ENCODE data around the gene NRDC. TPM values are rescaled to one million over a fixed set of nuclear protein-coding genes. Genes with fewer than 3 reads are reported as not detected.

NRDC gene
- polyA plus RNA-seq, 3 donors, result 66.8 to 92.0 (median 74.3) TPM

- H3K27me3 Mint-ChIP-seq (ENCODE audit: low read depth in 3 of 3), result no peaks in the 10 kb centered on the region
- no peaks in the 10 kb centered on the region for H3K4me1 ChIP-seq (ENCODE audit: control insufficient read depth in 1 of 2, insufficient read depth in 2 of 2, low read length in 2 of 2)
These were observed 44.8 kb downstream of the NRDC start for GRCh38 chr1:51833700-51834099.

GRCh38 chr1:51829058-51829457, 49.5 kb downstream of the NRDC start:
- Mint-ChIP-seq H3K4me1 (no peaks in the 10 kb centered on the region), H3K36me3 (peaks cover 60 to 76% of the 10 kb centered on the region in 2 donors), H3K27ac (no peak overlapping the region), H3K27me3 (ENCODE audit: low read depth in 3 of 3) (no peaks in the 10 kb centered on the region), H3K9me3 (peaks cover 0 to 3% (median 0%) of the 10 kb centered on the region in 7 donors), H3K4me3 (no peak overlapping the region)
- H3K9me3 ChIP-seq (replicated peaks in 1 of 2; ENCODE audit: control insufficient read depth in 1 of 2, insufficient read depth in 1 of 2, low read length in 2 of 2), result no peaks in the 10 kb centered on the region
- H2AFZ ChIP-seq (ENCODE audit: insufficient read depth, low read depth, low read length, poor library complexity, severe bottlenecking), result no peak overlapping the region
- TF ChIP-seq CTCF (IDR thresholded peaks at IDR 0.05), result no peak
- no peak overlapping the region for H3K9ac ChIP-seq (ENCODE audit: insufficient read depth, low read length, poor library complexity, severe bottlenecking)
- no peak overlapping the region for H3K27ac ChIP-seq (ENCODE audit: low read depth in 1 of 2, low read length in 2 of 2)
- no peak overlapping the region for H3K4me2 ChIP-seq (replicated peaks; ENCODE audit: extremely low read depth, low read length, poor library complexity, severe bottlenecking)
- H3K4me1 ChIP-seq (ENCODE audit: control insufficient read depth in 1 of 2, insufficient read depth in 2 of 2, low read length in 2 of 2), result no peaks in the 10 kb centered on the region
- no peaks in the 10 kb centered on the region for H3K79me2 ChIP-seq (ENCODE audit: insufficient read depth, low read length)
- no peak for DNase-seq
- H3K27me3 ChIP-seq (ENCODE audit: control insufficient read depth in 2 of 2, insufficient read depth in 2 of 2, low read length in 2 of 2), result no peaks in the 10 kb centered on the region
- no peaks in the 10 kb centered on the region for H4K20me1 ChIP-seq (ENCODE audit: insufficient read depth, low read length)
- WGBS (ENCODE audit: insufficient coverage), result 100% methylated on average over 1 of the region's 2 CpGs
- intact Hi-C loops (cut with micrococcal nuclease), result no loop called here
- H3K4me3 ChIP-seq (replicated peaks in 1 of 3; ENCODE audit: low read depth in 2 of 3, low read length in 3 of 3), result no peak overlapping the region
- H3K36me3 ChIP-seq (replicated peaks in 1 of 2; ENCODE audit: control insufficient read depth in 1 of 2, insufficient read depth in 2 of 2, low read length in 2 of 2), result peaks cover 76 to 91% of the 10 kb centered on the region in 2 donors

More at GRCh38 chr1:51833700-51834099, 44.8 kb downstream of the NRDC start:
- intact Hi-C loops (cut with micrococcal nuclease), result no loop called here
- no peak overlapping the region for H3K4me2 ChIP-seq (replicated peaks; ENCODE audit: extremely low read depth, low read length, poor library complexity, severe bottlenecking)
- no peaks in the 10 kb centered on the region for H3K27me3 ChIP-seq (ENCODE audit: control insufficient read depth in 2 of 2, insufficient read depth in 2 of 2, low read length in 2 of 2)
- no peak overlapping the region for H3K4me3 ChIP-seq (replicated peaks in 1 of 3; ENCODE audit: low read depth in 2 of 3, low read length in 3 of 3)
- Mint-ChIP-seq H3K36me3 (peaks cover 58 to 80% of the 10 kb centered on the region in 2 donors), H3K9me3 (peaks cover 0 to 3% (median 0%) of the 10 kb centered on the region in 7 donors), H3K27ac (peak overlapping the region in 2 of 7 donors; percentile 13 to 33), H3K4me1 (no peaks in the 10 kb centered on the region), H3K4me3 (no peak overlapping the region)
- no peak for DNase-seq
- H3K79me2 ChIP-seq (ENCODE audit: insufficient read depth, low read length), result no peaks in the 10 kb centered on the region
- no peak overlapping the region for H3K27ac ChIP-seq (ENCODE audit: low read depth in 1 of 2, low read length in 2 of 2)
- no peak overlapping the region for H3K9ac ChIP-seq (ENCODE audit: insufficient read depth, low read length, poor library complexity, severe bottlenecking)
- no peak for TF ChIP-seq CTCF (IDR thresholded peaks at IDR 0.05)
- no peaks in the 10 kb centered on the region for H3K9me3 ChIP-seq (replicated peaks in 1 of 2; ENCODE audit: control insufficient read depth in 1 of 2, insufficient read depth in 1 of 2, low read length in 2 of 2)
- WGBS (ENCODE audit: insufficient coverage), result 100% methylated on average over 1 of the region's 2 CpGs
- peaks cover 74 to 94% of the 10 kb centered on the region in 2 donors for H3K36me3 ChIP-seq (replicated peaks in 1 of 2; ENCODE audit: control insufficient read depth in 1 of 2, insufficient read depth in 2 of 2, low read length in 2 of 2)
- H4K20me1 ChIP-seq (ENCODE audit: insufficient read depth, low read length), result peaks cover 14% of the 10 kb centered on the region
- H2AFZ ChIP-seq (ENCODE audit: insufficient read depth, low read depth, low read length, poor library complexity, severe bottlenecking), result no peak overlapping the region
